Heart right ventricle (tissue), 12 donors: ENCODE results near the gene APOA5. TPM values are rescaled to one million over a fixed set of nuclear protein-coding genes. Genes with fewer than 3 reads are reported as not detected.

Experiments used
- polyA plus RNA-seq, 2 donors: library from polyadenylated mRNA; stranded (reverse); fragments of 200-250 nt; gene quantifications; one replicate each; pipeline ENCODE4 v1.2.3, GENCODE V29; 2013
- total RNA-seq, 10 donors: library from RNA; stranded (reverse); fragmentation: NEBNext Ultra II Directional in 3 of 10; extraction: Animal tissue kit (Norgen Biotek cat#: 25700) in 3 of 10; gene quantifications; one replicate each; pipeline versions ENCODE4 v1.2.1 to v1.2.4, GENCODE V29; 2021 to 2023
- donor health status: ischemic (EF 13 %, LVEDD 7.1; RV severe dilation, severe dysfunction).
- donor health status: healthy with polysubstance abuse.
- donor health status: DM: no; HTN: yes; CAD: no.
- donor health status: DM: no; HTN: no; CAD: no.
- donor health status: ischemic (EF 25% LVEDD 6.9; RV normal size, moderate dysfunction).
- donor health status: ischemic (EF 25% LVEDD 5.7; RV mildly dilated, moderate dysfunction).
- donor health status: healthy.
- donor health status: nonischemic (EF 11% LVEDD 7.7; RV severe dilation, severe dysfunction).
- donor health status: DM: yes; HTN: yes; CAD: no.
- donor health status: PGD.
- donor health status: ischemic (EF 29% LVEDD 5.4; RV normal size, mild dysfunction).
- donor health status: nonischemic (EF 23%, LVEDD 6.1; RV moderate dilation, normal function).

The APOA5 gene
- total and polyA plus RNA-seq, 12 donors: not detected

Other genes with a start within 250 kb of the APOA5 start
- gene BUD13, start 18.9 kb downstream of the APOA5 start, total RNA-seq: 1 to 10 TPM; 6.1 to 9.2 (median 7.0) TPM
- 1 to 10 TPM; 6.3 to 7.1 TPM for gene BUD13, start 18.9 kb downstream of the APOA5 start, polyA plus RNA-seq
- 10 to 100 TPM; 17.3 to 32.9 (median 22.6) TPM for gene ZPR1, start 3.9 kb downstream of the APOA5 start, total RNA-seq
- gene ZPR1, start 3.9 kb downstream of the APOA5 start, polyA plus RNA-seq: 10 to 100 TPM in 1 of 2 donors, 1 to 10 TPM in 1; 5.5 to 44.7 TPM
- under 1 TPM in 2 of 10 donors, not detected in 8; 0.26 to 0.28 TPM for gene APOA4, start 31.4 kb upstream of the APOA5 start, total RNA-seq
- under 1 TPM in 1 of 2 donors, not detected in 1; 0.75 TPM for gene APOA4, start 31.4 kb upstream of the APOA5 start, polyA plus RNA-seq
- gene APOC3, start 38.0 kb upstream of the APOA5 start, total RNA-seq: under 1 TPM in 1 of 10 donors, not detected in 9; 0.64 TPM
- under 1 TPM in 1 of 2 donors, not detected in 1; 0.12 TPM for gene APOC3, start 38.0 kb upstream of the APOA5 start, polyA plus RNA-seq
- gene APOA1, start 45.7 kb upstream of the APOA5 start, total RNA-seq: 100 to 1,000 TPM in 2 of 10 donors, 10 to 100 TPM in 7, 1 to 10 TPM in 1; 3.8 to 178 (median 69.1) TPM
- gene APOA1, start 45.7 kb upstream of the APOA5 start, polyA plus RNA-seq: 100 to 1,000 TPM in 1 of 2 donors, 10 to 100 TPM in 1; 71.5 to 398 TPM